ENCODE data around the gene RITA1.
"Not testable (repeated sequence)": the region's sequence is repeated elsewhere in the genome, so short reads cannot be mapped to it uniquely, and the experiment has no call there.

The RITA1 gene

GRCh38 chr12:113203852-113204760, 18.6 kb downstream of the RITA1 start:
- TF ChIP-seq, protein P1, sequence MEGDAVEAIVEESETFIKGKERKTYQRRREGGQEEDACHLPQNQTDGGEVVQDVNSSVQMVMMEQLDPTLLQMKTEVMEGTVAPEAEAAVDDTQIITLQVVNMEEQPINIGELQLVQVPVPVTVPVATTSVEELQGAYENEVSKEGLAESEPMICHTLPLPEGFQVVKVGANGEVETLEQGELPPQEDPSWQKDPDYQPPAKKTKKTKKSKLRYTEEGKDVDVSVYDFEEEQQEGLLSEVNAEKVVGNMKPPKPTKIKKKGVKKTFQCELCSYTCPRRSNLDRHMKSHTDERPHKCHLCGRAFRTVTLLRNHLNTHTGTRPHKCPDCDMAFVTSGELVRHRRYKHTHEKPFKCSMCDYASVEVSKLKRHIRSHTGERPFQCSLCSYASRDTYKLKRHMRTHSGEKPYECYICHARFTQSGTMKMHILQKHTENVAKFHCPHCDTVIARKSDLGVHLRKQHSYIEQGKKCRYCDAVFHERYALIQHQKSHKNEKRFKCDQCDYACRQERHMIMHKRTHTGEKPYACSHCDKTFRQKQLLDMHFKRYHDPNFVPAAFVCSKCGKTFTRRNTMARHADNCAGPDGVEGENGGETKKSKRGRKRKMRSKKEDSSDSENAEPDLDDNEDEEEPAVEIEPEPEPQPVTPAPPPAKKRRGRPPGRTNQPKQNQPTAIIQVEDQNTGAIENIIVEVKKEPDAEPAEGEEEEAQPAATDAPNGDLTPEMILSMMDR (IDR thresholded peaks at IDR 0.05; ENCODE audit: insufficient read depth, low read length, poor library complexity, severe bottlenecking), result no peak
- Histone ChIP-seq H3K27me3 (replicated peaks; ENCODE audit: control insufficient read depth, insufficient read depth, low read length) (no peaks in the 10 kb centered on the region), H3K4me3 (replicated peaks; ENCODE audit: low read depth, low read length) (no peak overlapping the region), H3K36me3 (ENCODE audit: control insufficient read depth, insufficient read depth, low read length) (no peaks in the 10 kb centered on the region)
- no peak for DNase-seq (ENCODE audit: extremely low read depth, insufficient read length)

GRCh38 chr12:113204804-113205203, 19.3 kb downstream of the RITA1 start:
- TF ChIP-seq, protein P1 (IDR thresholded peaks at IDR 0.05; ENCODE audit: insufficient read depth, low read length, poor library complexity, severe bottlenecking), result no peak
- no peak for DNase-seq (ENCODE audit: extremely low read depth, insufficient read length)
- Histone ChIP-seq H3K27me3 (replicated peaks; ENCODE audit: control insufficient read depth, insufficient read depth, low read length) (no peaks in the 10 kb centered on the region), H3K36me3 (ENCODE audit: control insufficient read depth, insufficient read depth, low read length) (no peaks in the 10 kb centered on the region), H3K4me3 (replicated peaks; ENCODE audit: low read depth, low read length) (no peak overlapping the region)

- not testable (repeated sequence) for H3K36me3 ChIP-seq (ENCODE audit: control insufficient read depth, insufficient read depth, low read length); DNase-seq (ENCODE audit: extremely low read depth, insufficient read length); H3K27me3 ChIP-seq (replicated peaks; ENCODE audit: control insufficient read depth, insufficient read depth, low read length); H3K4me3 ChIP-seq (replicated peaks; ENCODE audit: low read depth, low read length)
Observed at GRCh38 chr12:113206802-113207201, 21.3 kb downstream of the RITA1 start.

- Histone ChIP-seq H3K4me3 (replicated peaks; ENCODE audit: low read depth, low read length) (no peak overlapping the region), H3K27me3 (replicated peaks; ENCODE audit: control insufficient read depth, insufficient read depth, low read length) (no peaks in the 10 kb centered on the region), H3K36me3 (ENCODE audit: control insufficient read depth, insufficient read depth, low read length) (no peaks in the 10 kb centered on the region)
- peak; percentile 47 for DNase-seq (ENCODE audit: extremely low read depth, insufficient read length)
- TF ChIP-seq, protein P1 (IDR thresholded peaks at IDR 0.05; ENCODE audit: insufficient read depth, low read length, poor library complexity, severe bottlenecking), result no peak
Observed at GRCh38 chr12:113207613-113208040, 22.1 kb downstream of the RITA1 start.

DNA sequence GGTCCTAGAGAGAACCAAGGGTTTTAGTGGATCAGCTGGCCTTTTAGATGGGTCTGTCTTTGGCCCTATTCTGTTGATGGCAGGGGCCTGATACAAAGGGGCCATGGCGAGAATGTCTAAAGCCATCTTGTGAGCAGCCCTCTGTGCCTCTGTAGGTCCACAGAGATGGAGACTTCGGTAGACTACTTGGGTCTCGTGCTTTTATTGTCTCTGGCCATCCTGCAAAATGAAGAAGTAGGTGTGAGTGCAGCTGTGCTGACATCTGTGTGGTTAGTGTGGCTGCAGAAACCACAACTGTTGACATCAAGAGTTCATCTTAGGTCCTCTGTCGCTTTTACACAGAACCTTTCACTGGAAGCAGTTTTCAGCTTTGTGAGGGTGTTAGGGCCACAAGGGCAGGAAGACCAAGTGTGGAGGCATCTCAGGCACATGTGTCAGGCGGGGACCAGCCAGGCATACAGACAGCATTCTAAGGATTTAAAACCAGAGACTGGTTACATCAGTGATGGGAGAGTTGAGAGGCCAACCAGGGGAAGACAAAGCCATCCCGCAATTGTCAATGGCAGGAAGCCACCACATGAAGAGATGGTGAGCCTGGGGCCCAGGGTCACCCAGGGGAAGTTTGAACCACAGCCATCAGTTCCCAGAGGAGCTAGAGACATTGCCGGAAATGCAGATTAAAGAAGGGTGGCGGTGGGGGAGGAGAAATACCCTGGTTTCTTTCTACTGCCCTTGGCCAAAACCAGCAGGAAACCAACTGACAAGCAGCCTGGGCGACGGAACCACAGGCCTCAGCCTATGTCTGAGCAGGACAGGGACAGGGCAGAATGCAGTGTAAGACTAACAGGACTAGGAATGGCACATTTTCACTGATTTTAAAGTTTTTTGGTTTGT, 22.8 kb downstream of the RITA1 start:
- no peaks in the 10 kb centered on the region for H3K27me3 ChIP-seq (replicated peaks; ENCODE audit: control insufficient read depth, insufficient read depth, low read length)
- DNase-seq (ENCODE audit: extremely low read depth, insufficient read length), result peak; percentile 87
- no peak overlapping the region; the same call in 1 of the 2 replicates for H3K4me3 ChIP-seq (replicated peaks; ENCODE audit: low read depth, low read length)
- H3K36me3 ChIP-seq (ENCODE audit: control insufficient read depth, insufficient read depth, low read length), result no peaks in the 10 kb centered on the region
- TF ChIP-seq, protein P1 (IDR thresholded peaks at IDR 0.05; ENCODE audit: insufficient read depth, low read length, poor library complexity, severe bottlenecking), result no peak

DNA sequence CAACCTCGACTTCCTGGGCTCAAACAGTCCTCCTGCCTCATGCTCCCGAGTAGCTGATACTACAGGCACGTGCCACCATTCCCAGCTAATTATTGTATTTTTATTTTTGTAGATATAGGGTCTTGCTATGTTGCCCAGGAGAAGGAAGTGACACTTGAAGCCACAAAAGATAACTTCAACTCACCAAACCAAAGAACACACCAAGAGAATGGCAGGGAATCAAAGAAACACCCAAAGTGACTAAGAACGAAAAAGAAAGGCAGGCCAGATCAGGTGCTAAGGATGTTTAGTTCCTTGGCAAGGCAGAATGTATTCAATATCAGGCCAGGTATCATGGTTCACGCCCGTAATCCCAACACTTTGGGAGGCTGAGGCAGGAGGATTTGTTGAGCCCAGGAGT, 25.6 kb downstream of the RITA1 start:
- no peaks in the 10 kb centered on the region for H3K27me3 ChIP-seq (replicated peaks; ENCODE audit: control insufficient read depth, insufficient read depth, low read length)
- H3K36me3 ChIP-seq (ENCODE audit: control insufficient read depth, insufficient read depth, low read length), result no peaks in the 10 kb centered on the region
- DNase-seq (ENCODE audit: extremely low read depth, insufficient read length), result no peak
- H3K4me3 ChIP-seq (replicated peaks; ENCODE audit: low read depth, low read length), result no peak overlapping the region
- TF ChIP-seq, protein P1 (IDR thresholded peaks at IDR 0.05; ENCODE audit: insufficient read depth, low read length, poor library complexity, severe bottlenecking), result no peak

All from GM06990 (cell line).